Activated CD8-positive, alpha-beta memory T cell treated with anti-CD3 and anti-CD28 coated beads for 36 hours (primary cell): ENCODE results near the gene SERPINE2. TPM values are rescaled to one million over a fixed set of nuclear protein-coding genes. Genes with fewer than 3 reads are reported as not detected.

Source experiments
- CTCF ChIA-PET: fragments of 350-600 bp; sonication (Branson Sonifier 250); formaldehyde crosslinking; loops from one replicate; lab custom pipeline; 2021; ENCODE audit warnings: antibody characterized with exemption; lab: Charles Lee
- POLR2A ChIA-PET: fragments of 350-600 bp; sonication (Branson Sonifier 250); formaldehyde crosslinking; loops from one replicate; lab custom pipeline; 2021; ENCODE audit warnings: antibody characterized with exemption; lab: Charles Lee
- total RNA-seq, 2 experiments: library from RNA; stranded (reverse); gene quantifications; one replicate each; pipeline ENCODE4 v1.2.3, GENCODE V29; 2021

The SERPINE2 gene
- total RNA-seq, 2 experiments from 2014 or later = 9.9 to 11.6 TPM

- CTCF ChIA-PET = interaction anchor here (0.7 to 0.8 kb wide), 2 partner anchors 21 to 32 kb away, joined by 3 read pairs; no protein-coding TSS in a partner anchor
- POLR2A ChIA-PET = no interaction called here
These were observed 106.0 kb downstream of the SERPINE2 start for GRCh38 chr2:223932816-223933800.

- POLR2A ChIA-PET = no interaction called here
- CTCF ChIA-PET = interaction anchor here (1.7 kb wide), 1 partner anchor 11 kb away, joined by 5 read pairs; no protein-coding TSS in a partner anchor
These were observed 108.7 kb downstream of the SERPINE2 start for GRCh38 chr2:223930103-223930976.

GRCh38 chr2:223929571-223930102 is 109.4 kb downstream of the SERPINE2 start:
- ChIA-PET CTCF (interaction anchor here (1.7 kb wide), 1 partner anchor 12 kb away, joined by 5 read pairs; no protein-coding TSS in a partner anchor), POLR2A (no interaction called here)

GRCh38 chr2:223928113-223929006 is 110.7 kb downstream of the SERPINE2 start:
- ChIA-PET CTCF (no interaction called here), POLR2A (no interaction called here)

GRCh38 chr2:223925106-223925505 is 114.0 kb downstream of the SERPINE2 start:
- ChIA-PET CTCF (interaction anchor here (0.6 to 0.9 kb wide), 2 partner anchors 9 to 28 kb away, joined by 3 read pairs; no protein-coding TSS in a partner anchor), POLR2A (no interaction called here)

Other genes with a start within 250 kb of the SERPINE2 start
- 10 to 100 TPM; 15.5 to 16.0 TPM for gene AP1S3, start 201.7 kb downstream of the SERPINE2 start, total RNA-seq
- gene WDFY1, start 94.0 kb downstream of the SERPINE2 start, total RNA-seq = 10 to 100 TPM; 19.8 to 20.2 TPM
- gene MRPL44, start 81.8 kb downstream of the SERPINE2 start, total RNA-seq = 10 to 100 TPM; 40.1 to 41.9 TPM